Stomach (tissue), 4 donors: Measurements from ENCODE around the gene M1AP.

Source experiments
- EP300 ChIP-seq: sonication (generic); formaldehyde crosslinking; IDR thresholded peaks from one replicate; pipeline ENCODE4 v1.6.1; 2017; ENCODE audit warnings: antibody characterized with exemption
- POLR2A ChIP-seq, 4 donors: fragments of 450-650 bp; IDR thresholded peaks; one replicate each; pipeline ENCODE4 v1.6.1; 2016; ENCODE audit warnings: antibody characterized with exemption in 4 of 4, control low read depth in 2 of 4, mild to moderate bottlenecking in 1 of 4, moderate library complexity in 1 of 4
- TF ChIP-seq, protein P1 (sequence below), 7 experiments: fragments of 450-650 bp in 4 of 7; fragments of 200-600 bp in 3 of 7; sonication (generic) in 3 of 7; IDR thresholded peaks; one replicate each; pipeline ENCODE4 v1.5.1; 2016 to 2019; ENCODE audit warnings: antibody characterized with exemption in 7 of 7, control low read depth in 2 of 7, mild to moderate bottlenecking in 1 of 7

DNA sequence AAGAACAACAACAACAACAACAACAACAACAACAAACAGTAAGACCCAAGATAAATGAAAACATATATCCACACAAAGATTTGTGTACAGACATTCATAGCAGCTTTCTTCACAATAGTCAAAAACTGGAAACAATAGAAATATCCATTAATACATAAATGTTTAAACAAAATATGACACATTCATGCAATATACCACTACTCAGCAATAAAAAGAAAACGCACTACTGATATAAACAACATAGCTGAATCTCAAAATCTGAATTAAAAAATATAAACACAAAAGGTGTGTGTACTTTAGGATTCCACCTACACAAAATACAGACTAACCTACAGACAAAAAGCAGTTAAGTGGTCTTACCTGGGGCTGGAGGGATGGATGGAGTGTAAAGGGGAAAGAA lies 51.5 kb downstream of the M1AP start:
- TF ChIP-seq, protein P1, sequence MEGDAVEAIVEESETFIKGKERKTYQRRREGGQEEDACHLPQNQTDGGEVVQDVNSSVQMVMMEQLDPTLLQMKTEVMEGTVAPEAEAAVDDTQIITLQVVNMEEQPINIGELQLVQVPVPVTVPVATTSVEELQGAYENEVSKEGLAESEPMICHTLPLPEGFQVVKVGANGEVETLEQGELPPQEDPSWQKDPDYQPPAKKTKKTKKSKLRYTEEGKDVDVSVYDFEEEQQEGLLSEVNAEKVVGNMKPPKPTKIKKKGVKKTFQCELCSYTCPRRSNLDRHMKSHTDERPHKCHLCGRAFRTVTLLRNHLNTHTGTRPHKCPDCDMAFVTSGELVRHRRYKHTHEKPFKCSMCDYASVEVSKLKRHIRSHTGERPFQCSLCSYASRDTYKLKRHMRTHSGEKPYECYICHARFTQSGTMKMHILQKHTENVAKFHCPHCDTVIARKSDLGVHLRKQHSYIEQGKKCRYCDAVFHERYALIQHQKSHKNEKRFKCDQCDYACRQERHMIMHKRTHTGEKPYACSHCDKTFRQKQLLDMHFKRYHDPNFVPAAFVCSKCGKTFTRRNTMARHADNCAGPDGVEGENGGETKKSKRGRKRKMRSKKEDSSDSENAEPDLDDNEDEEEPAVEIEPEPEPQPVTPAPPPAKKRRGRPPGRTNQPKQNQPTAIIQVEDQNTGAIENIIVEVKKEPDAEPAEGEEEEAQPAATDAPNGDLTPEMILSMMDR (IDR thresholded peaks at IDR 0.05) = no peak
- TF ChIP-seq POLR2A (IDR thresholded peaks at IDR 0.05) (no peak), EP300 (no peak)
